ENCODE results near the gene PCSK1N.

DNA sequence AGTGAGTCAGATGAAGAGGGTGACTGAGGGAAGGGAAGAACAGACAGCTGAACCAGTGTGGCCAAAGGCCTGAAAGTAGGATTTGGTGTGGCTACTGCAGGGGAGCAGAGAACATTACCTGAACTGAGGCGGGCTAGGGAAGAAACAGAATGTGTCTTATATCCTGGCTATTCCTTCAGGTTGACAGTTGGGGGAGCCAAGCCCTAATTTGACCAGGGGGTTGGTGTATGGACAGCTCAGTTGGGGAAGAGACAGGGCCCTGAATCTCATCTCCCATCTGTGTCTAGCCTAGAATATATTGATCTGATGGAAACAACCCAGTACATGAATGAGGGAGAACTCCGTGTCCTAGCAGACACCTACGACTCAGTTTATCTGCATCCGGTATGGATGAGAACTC is 29.3 kb downstream of the PCSK1N start:
- TF ChIP-seq, protein P1, sequence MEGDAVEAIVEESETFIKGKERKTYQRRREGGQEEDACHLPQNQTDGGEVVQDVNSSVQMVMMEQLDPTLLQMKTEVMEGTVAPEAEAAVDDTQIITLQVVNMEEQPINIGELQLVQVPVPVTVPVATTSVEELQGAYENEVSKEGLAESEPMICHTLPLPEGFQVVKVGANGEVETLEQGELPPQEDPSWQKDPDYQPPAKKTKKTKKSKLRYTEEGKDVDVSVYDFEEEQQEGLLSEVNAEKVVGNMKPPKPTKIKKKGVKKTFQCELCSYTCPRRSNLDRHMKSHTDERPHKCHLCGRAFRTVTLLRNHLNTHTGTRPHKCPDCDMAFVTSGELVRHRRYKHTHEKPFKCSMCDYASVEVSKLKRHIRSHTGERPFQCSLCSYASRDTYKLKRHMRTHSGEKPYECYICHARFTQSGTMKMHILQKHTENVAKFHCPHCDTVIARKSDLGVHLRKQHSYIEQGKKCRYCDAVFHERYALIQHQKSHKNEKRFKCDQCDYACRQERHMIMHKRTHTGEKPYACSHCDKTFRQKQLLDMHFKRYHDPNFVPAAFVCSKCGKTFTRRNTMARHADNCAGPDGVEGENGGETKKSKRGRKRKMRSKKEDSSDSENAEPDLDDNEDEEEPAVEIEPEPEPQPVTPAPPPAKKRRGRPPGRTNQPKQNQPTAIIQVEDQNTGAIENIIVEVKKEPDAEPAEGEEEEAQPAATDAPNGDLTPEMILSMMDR (conservative IDR thresholded peaks at IDR 0.05; ENCODE audit: low read length) = 0 out of 2 replicates have a peak, but pooled peaks have one; percentile 8
- TF ChIP-seq EZH2phosphoT487 (IDR thresholded peaks at IDR 0.05; ENCODE audit: borderline replicate concordance) = no peak

Measured in Loucy (cell line).